GM19240 (cell line): ENCODE data around the gene WNT2B.
"Not testable (repeated sequence)": the region's sequence is repeated elsewhere in the genome, so short reads cannot be mapped to it uniquely, and the experiment has no call there.

Experiments
- DNase-seq: peaks from one replicate; pipeline ENCODE4 v3.0.0; 2011; ENCODE audit warnings: low spot score; ENCODE audit not compliant: insufficient read length

WNT2B gene

DNA sequence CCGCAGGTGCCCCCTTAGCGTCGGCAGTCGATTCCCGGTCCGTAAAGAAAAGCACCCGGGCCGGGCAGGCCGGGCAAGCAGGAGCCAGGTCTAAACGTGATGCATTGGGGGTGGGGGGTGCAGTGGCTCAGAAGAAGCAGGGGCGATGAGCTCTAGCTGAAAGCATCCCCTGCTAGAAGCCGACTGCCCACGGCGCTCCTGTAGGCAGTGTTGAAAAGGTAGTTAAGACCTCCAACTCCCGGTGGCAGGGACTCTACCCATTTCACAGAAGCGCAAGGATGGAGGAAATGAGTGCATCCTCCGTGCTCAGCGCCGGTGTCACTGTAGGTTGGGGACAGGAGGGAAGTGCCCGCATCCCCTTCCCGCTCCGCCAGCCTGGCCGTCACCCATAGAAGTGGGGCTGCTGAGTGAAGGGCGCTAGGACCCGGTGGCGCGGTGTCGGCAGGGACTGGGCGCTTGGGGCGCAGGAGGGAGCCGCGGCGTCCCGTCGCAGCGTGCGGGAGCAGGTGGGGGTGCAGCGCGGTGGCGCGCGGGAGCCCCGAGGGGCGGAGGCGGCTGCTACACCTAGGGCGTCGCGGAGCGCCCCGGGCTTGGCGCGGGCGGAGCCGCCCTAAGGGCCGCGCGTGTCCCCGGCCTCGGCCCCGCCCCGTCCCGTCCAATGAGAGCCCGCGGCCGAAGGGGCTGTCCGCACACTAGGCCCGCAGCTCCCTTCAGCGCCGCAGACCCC is at the start of gene WNT2B:
WNT2B (plus strand) TSS at position 688 of the 727 bp plus-strand sequence. CDS start 298 bp downstream, outside the sequence.
- peak; percentile 35 for DNase-seq

DNA sequence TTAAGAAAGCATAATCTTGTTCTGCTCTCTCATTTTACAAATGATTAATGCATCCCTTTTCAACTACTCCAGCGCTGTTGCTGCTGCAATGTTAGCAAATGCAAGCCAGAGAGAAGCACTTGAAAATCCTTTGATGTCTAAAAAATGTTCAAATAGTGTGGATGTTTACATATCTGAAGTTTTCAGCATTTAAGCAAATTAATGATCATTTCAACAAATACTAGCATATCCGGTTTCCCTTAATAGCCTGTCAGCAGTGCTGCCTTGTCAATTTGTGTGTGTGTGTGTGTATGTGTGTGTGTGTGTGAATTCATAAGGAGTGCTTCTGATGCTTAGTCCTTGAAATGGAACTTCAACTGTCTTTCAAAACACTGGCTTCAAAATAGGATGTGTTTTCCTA is 48.1 kb upstream of the WNT2B start:
- DNase-seq: no peak

DNA sequence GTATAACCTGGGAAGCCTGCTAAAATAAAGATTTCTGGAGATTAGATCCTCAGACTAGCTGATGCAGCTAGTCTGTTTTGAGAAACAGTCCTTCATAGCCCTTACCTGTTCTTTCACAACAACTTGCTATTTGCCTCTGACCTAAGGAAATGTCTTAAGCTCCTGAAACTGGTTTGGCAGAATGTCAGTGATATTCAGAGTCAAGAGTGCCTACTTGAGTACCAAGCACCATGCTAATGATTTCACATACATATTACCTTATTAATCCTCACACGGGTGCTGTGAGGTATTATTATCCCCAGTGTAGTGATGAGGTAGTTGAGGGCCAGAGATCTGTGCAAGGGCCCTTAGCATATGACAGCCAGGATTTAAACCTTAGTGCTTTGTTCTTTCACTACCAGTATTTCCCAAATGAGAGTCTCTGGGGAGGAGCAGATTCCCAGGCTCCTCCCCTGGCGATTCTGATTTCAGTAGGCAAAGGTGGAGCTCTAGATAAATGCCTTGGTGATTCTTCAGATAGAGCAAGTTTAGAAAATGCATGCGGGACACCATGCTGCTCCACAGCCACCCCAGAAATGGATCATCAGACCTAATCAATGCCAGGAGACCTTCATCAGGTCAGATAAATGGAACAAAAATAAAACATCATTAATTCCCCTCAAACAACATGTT is 47.4 kb upstream of the WNT2B start:
- DNase-seq: no peak

DNA sequence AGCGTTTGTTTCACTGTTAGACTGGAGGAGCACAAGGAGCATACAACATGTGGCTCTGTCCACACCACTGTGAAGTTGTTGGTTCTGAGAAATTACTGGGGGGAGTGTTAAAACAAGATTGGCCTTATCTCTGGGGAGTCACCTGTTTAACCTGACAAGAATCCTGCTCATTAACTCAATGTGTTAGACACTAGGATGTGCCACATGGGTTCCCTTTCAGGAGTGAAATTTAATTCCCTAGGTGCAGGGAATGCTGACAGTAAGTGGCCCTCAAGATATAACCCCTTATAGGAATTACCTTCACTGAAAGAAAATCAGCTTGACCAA is 45.8 kb upstream of the WNT2B start:
- DNase-seq: no peak

DNA sequence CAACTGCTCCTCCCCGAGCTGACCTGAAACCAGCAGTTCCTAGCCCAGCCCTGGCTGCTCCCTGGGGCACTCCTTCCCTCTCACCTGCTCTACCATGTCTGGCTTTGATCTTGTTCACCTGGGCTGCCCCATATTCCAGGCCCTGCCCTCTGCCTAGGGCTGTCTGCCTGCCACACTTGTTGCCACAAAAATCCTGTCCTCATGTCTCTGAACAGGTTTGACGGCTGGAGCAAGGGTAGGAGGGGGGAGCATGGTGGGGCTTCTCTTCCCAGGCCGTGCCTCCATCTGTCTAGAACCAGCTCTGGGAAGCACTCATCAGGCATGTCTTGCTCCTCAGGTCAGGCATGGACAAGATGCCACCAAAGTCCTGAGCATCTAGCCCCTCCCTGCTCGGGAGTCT is 44.3 kb upstream of the WNT2B start:
- no peak for DNase-seq

DNA sequence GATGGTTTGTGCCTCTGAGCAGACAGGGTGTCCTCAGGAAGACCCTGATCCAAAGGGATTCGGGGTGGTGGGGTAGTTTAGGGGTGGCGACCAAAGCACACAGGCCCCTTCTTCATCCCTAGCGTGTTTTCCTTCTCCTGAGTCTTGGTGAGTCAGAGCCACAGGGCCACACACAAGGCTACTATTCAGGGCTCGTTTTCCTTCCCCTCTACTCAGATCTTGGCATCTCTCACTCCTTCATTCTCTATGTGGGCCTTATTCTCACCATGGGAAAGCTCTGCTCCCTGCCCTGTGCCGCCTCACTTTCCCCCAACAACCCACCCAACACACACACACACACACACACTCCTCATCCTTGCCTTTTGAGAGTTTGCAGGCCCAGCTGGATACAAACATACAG is 43.6 kb upstream of the WNT2B start:
- no peak for DNase-seq

DNA sequence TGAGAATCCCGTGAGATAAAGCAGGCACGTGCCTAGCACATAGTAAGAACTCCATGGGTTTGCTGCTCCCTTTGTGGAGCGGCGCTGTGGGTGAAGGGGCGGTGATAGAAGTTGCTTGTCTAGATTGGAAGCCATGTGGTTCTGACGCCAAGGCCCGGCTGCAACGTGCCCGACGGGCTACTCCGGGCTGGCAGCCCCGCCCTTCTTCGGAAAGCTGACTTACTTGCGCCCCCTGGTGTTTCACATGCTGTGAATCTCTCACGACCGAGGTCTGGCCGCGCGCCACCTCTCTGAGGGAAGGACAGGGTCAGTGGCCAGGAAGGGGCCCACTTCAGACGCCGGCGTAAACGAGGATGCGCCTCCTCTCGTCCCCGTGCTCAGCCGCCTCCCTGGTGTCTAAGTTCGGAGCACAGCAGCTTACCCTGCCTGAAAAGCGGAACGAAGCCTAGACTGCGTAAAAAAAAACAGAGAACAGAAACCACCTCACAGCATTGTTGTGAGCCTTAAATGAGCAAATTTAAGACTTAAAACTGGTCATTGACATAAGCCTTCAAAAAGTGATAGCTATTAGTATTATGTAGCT is 42.6 kb upstream of the WNT2B start:
- DNase-seq: peak; percentile 50

DNA sequence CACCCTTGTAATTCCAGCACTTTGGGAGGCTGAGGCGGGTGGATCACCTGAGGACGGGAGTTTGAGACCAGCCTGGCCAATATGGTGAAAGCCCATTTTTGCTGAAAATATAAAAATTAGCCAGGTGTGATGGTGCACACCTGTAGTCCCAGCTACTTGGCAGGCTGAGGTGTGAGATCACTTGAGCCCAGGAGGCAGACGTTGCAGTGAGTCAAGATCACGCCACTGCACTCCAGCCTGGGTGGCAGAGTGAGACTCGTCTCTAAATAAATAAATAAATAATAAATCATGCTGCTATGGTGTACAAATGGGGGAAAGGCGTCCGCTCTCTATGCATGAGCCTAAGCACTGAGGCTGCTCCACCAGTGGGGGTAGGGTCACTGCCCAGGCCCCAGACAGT is 38.4 kb upstream of the WNT2B start:
- DNase-seq: not testable (repeated sequence)

DNA sequence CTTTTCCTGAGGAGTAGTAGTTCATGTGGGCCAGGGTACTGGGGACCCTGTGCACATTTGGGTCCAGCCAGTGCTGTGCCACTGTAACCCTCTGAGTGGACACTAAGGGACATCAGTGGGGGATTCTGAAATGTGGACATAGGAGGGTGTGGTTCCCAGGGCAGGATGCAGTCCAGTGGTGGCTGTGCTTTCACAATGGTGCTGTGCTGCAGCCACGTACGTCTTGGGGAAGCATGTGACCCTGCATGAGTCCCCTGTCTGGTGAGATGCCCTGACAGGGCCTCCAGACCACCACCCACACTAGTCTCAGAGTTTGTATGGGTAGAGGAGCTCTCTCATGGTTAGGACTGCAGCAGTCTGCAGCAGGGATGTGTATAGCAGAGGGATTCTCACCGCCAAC is 37.8 kb upstream of the WNT2B start:
- DNase-seq: no peak

DNA sequence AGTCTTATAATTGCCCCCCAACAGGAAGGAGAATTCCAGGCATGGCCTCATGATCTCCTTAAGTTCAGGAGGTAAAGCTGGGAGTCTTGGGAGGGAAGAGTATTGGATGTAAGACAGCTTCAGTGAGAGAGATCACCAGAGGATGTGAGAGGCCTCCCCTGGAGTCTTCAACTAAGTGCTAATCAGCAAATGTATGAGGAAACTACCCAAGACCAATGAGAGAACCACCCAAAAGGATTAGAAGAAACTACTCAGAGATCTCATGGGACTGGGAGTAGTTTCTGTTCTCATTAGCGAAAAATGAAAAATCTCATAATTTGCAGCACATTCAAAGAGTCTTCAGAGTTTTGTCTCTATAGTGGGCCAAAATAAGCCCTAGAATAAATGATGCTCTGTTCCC is 36.6 kb upstream of the WNT2B start:
- no peak for DNase-seq

DNA sequence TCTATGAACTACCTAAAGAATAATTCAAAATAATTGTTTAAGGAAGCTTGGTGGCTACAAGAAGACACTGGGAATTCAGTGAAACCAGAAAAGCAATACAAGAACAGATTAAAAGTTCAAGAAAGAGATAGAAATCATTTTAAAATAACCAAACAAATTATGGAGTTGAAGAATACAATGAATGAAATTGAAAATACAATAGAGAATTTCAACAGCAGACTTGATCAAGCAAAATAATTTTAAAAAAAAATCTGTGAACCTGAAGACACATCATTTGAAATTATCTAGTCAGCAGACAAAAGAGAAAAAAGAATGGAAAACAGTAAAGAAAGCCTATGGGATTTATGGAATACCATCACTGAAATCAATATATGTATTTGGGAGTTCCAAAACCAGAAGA is 31.2 kb upstream of the WNT2B start:
- DNase-seq: no peak

DNA sequence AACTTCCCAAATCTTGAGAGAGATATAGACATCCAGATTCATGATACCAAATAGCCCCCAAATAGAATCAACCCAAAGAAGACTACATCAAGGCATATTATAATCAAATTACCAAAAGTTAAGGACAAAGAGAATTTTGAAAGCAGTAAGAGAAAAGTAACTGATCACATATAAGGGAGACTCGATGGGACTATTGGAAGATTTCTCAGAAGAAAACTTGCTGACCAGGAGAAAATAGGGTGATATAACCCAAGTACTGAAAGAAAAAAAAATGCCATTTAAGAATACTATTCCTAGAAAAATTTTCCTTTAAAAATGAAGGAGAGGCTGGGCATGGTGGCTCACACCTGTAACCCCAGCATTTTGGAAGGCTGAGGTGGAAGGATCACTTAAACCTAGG is 30.5 kb upstream of the WNT2B start:
- DNase-seq: no peak

DNA sequence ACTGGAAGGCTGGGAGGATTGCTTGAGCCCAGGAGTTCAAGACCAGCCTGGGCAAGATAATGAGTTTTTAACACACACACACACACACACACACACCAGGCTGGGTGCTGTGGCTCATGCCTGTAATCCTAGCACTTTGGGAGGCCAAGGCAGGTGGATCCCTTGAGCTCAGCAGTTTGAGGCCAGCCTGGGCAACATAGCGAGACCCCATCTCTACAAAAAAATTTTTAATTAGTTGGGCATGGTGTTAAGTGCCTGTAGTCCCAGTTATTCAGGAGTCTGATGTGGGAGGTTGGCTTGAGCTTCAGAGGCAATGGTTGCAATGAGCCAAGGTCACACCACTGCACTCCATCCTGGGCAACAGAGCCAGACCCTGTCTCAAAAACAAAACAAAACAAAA is 22.7 kb upstream of the WNT2B start:
- not testable (repeated sequence) for DNase-seq

DNA sequence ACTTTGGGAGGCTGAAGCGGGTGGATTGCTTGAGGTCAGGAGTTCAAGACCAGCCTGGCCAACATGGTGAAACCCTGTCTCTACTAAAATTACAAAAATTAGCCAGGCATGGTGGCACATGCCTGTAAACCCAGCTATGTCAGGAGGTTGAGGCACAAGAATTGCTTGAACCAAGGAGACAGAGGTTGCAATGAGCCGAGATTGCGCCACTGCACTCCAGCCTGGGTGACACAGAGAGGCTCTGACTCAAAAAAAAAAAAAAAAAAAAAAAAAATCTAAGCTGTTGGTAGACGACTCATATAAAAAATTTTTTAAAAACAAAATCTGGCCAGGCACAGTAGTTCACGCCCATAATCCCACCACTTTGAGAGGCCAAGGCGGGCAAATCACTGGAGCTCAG is 21.1 kb upstream of the WNT2B start:
- not testable (repeated sequence) for DNase-seq

DNA sequence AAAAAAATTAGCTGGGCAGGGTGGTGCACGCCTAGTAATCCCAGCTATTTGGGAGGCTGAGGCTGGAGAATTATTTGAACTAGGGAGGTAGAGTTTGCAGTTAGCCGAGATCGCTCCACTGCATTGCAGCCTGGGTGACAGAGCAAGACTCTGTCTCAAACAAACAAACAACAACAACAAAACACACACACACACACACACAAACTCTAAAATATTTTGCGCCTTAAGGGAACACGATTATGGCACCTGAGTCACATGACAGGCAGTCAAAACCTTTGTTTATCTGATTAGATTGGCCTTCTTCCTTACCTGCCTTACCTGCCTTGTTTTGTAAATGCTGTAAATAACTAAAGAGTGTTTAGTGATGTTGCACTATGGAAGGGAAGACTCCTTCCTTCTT is 20.6 kb upstream of the WNT2B start:
- DNase-seq: no peak

DNA sequence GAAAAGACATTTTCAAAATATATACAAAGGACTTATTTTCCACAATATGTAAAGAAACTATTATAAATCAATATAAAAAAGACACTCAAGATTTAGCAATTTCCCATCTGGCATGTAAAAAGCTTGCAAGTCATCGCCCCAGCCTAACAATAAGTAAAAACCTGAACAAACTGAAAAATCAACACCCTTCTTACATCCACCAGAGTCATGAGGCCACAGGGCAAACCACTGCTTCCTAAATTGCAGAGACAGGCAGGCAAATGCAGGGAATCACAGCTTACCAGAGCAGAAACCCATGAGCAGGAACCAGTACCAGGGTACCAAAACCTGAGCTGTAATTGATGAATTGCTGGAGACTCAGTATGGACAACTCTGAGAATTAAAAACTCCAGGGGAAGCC is 16.7 kb upstream of the WNT2B start:
- DNase-seq: no peak

DNA sequence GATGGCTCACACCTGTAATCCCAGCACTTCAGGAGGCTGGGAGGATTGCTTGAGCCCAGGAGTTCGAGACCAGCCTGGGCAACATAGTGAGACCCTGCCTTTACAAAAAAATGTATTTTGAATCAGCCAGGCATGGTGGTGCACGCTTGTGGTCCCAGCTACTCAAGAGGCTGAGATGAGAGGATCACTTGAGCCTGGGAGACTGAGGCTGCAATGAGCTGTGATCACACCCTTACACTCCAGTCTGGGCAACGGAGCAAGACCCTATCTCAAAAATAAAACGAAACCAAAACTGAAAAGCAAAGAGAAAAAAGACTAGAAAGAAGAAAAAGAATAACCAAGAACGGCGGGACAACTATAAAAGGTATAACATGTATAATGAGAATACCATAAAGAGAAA is 15.4 kb upstream of the WNT2B start:
- no peak for DNase-seq

DNA sequence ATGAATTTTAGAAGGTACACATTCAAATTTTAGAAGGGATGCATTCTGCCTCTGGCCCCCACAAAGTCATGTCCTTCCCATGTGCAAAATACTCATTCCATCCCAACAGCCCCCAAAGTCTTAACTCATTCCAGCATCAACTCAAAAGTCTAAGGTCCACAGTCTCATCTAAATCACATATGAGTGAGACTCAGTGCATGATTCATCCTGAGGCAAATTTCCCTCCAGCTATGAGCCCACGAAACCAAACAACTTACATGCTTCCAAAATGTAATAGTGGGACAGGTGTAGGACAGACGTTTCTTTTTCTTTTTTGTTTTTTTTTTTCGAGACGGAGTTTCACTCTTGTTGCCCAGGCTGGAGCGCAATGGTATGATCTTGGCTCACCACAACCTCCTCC is 12.5 kb upstream of the WNT2B start:
- no peak for DNase-seq

DNA sequence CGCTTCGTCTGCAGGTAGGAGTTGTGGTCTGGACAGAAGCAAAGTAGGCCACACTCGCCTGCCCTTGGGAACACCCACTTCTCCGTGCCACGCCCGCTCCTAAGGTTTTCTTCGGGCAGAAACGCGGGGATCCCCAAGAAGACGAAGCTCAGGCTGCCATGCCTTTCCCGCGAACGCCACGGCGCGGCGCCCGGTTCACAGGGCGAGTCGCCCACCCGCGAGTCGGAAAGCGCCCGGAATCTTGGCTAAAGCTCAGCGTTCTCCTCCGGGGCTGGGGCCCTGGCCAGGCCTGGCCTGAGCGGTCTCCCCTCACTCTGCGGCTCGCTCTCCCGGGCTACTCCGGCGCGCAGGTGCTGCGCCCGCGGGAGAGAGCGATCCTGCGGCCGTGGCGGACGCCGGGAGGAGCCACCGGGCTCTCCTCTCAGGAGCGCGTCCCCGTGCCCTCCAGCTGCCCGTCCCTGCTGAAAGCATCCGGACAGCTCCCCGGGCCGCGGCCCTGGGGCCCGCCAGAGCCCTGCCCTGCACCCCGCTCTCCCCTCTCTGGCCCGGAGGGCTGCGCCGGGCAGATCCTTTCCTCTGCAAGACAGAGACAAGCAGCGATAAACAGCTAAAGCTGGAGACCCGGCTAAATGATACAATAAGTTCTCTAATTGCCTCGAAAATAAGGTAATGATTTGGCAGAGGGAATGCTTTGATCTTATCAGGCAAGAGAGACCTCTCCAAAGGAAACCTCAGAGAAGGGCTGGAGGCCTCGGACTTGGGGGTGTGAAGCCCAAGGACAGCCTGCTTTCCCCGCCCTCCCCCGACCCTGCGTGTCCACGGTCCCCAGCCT is 6.7 kb upstream of the WNT2B start:
- DNase-seq: no peak

DNA sequence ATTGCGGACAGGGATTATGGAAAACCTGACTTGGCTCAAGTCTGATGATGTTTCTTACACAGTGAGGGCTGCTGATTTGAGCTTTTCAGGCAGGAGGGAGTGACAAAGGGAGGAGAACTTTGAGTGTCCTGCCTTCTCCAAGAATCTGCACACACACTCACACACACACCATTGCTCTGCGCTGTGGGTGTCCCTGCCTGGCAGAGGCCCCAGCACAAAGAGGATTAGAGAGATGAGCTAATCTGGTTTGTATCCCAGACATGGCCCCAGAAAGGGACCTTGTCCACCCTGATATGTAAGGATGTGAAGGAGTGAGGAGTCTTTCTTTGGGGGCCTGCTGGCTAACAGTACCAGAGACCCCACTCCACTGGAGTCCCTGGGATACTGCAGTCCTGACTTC is 5.9 kb upstream of the WNT2B start:
- DNase-seq: no peak

DNA sequence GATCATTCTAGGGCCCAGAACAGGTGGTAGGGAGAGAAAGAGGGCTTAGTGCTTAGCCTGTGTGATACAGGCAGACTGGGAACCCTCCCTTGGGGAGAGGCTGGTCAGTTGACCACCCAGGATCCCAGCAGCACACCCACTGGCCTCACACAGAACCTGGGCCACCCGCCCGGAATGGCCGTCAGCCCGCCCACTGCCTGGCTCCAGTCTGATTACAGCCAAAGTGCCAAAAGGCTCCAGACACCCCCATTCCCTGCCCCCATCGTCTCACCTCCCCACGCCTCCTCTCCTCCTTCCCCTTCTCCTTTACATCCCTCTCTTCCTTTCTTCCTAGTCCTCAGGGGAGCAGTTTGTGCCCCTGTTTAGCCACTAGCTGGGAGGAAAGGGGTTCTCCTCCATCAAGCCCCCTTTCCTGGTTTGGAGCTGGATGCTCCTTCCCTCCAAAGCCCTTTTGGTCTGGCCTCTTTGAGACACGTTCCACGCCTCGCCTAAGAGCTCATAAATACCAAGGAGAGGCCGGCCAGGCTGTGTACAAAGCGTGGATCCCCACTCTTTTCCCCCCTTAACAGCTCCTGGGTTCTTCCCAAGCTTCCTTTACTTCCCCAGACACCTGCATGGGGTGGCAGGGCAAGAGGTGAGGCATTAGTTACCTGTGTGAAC is 4.6 kb upstream of the WNT2B start:
- DNase-seq: no peak
